ENCODE results near the gene L3MBTL3. TPM values are rescaled to one million over a fixed set of nuclear protein-coding genes. Genes with fewer than 3 reads are reported as not detected.

Gene L3MBTL3
- polyA plus RNA-seq, 12 donors: 5.0 to 16.8 (median 6.2) TPM; not detected in 1

DNA sequence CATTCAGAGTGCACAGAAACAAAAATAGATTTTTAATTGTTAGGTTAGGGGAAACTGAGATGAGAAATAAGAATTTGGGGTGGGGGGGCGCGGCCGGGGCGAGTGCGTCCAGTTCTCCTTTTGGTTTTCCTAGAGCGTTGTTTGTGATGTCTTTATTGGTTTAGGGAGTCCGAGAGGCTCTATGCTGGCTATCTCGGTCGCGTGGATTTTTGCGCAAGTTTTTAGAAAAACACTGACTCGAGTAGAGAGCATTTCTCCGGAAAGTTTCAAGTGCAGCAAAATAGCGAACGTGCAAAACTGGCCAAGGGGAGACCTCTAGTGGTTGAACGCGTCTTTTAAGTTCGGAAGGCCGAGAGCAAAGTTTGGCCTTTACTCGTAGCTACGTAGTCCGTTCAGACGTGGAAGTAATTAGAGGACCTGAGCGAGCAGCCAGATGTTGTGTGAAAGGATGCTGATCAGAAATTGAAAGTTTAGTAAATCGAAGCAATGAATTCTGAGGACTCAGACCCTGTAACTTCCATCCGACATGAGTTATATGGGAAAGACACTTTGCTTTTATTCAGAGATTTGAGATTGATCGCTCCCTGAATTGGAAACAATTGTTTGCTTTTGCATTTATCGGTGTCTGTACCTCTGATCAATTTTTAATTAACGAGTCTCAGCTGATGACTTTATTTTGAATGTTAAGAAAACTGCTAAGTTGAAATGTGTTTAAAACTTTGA lies 2.7 kb downstream of the L3MBTL3 start:
- peak; percentile 94 for DNase-seq

DNA sequence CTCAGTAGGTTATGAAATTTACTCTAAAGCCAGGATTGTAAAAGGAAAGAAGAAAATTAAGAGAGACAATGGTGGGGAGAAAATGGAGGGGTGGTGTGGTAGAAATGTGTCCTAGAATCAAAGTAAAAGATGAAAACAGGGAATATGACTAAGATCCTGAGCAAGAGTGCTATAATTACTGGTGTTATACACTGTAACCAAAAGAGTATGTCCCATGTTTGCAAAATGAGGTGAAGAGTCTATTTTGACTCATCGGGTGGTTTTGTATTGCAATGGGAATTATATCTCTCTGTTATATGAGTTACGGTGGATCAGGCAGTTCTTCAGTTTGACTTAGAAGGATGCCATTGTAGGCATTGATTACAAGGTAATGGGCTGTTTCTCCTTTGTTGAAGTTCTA lies 8.5 kb downstream of the L3MBTL3 start:
- DNase-seq: no peak

DNA sequence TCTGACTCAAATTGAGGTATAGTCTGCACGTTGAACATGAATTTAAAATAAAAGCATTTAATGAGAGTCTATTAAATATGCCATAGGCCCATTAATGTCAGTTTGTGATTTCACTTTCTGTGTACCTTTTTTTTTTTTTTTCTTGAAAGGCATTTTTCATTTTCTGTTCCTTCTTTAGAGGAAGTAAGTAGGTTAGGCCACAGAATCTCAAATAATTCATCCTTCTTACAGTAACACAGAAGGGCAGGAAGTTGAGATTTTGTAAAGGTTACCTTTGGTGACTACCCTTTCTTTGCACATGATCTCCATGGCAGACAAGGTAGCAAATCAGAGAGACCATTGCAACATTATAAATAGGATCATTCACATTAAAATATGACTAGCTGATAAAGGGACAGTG lies 9.6 kb downstream of the L3MBTL3 start:
- no peak for DNase-seq

- no peak for DNase-seq
Measured at GRCh38 chr6:130029163-130029562, 10.8 kb downstream of the L3MBTL3 start.

DNA sequence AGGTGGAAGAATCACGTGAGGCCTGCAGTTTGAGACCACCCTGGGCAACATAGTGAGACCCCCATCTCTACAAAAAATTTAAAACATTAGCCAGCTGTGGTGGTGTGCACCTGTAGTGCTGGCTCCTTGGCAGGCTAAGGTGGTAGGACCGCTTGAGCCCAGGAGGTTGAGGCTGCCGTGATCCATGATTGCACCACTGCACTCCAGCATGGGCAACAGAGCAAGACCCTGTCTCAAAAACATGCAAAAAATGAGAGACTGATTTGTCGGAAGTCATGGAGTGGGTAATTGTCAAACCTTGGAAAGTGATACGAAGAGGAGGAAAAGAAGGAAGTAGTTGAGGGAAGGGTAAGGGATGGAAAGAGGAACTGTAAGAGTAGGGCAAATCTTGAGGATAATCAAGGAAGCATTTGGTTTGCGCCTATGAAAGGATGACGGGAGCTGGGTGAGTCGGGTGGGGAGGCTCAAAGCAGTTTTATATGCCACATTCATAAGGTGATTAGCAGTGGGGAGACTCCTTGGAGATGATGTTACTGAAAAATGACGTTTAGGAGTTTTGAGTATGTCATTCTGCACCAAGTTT lies 14.5 kb downstream of the L3MBTL3 start:
- no peak for DNase-seq

- DNase-seq: no peak
Measured at GRCh38 chr6:130033949-130034348, 15.6 kb downstream of the L3MBTL3 start.

GRCh38 chr6:130034378-130035146 lies 16.2 kb downstream of the L3MBTL3 start:
- DNase-seq: no peak

DNA sequence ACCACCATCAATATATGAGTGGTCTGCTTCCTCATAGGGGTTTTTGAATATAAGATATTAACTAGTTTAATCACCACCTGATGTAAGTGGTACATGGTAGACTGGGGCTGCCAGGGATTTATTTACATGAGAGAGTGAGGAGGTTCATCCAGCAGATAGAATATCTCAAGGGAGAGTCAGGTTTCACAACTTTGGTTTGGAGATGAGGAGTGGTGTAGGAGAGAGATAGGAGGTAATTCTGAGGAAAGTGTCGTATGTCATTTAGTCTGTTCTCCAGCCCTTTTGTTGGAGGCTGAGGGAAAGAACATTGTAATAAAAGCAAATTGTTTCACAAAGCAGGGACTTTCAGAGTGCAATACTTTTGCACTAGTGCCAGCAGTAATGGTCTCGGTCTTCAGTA lies 16.8 kb downstream of the L3MBTL3 start:
- no peak for DNase-seq

DNA sequence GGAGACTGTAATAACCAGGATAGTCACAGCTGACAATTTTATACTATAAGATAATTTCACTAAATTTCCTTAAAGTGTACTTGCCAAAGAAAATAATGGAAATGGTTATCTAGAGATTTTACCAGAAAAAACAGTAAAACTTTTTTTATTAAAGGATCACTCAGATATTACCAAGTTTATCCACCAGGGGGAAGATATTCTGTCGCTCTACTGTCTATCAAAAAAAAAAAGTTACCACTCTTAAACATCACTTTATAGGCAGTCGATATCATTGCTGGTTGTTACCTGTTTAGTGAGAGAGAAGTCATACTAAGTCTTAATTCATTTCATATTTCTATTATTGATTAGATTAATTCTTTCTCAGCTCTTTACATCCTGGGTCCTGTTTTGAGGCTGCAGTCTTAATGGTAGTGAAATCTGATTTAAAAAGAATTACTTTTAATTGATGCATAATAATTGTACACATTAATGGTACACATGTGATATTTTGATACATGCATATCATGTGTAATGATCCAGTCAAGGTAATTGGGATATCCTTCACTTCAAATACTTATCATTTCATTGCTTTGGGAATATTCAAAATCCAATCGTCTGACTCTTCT lies 18.9 kb downstream of the L3MBTL3 start:
- DNase-seq: no peak

GRCh38 chr6:130041594-130041993 lies 23.2 kb downstream of the L3MBTL3 start:
- no peak for DNase-seq

GRCh38 chr6:130043344-130043743 lies 25.0 kb downstream of the L3MBTL3 start:
- DNase-seq: no peak

DNA sequence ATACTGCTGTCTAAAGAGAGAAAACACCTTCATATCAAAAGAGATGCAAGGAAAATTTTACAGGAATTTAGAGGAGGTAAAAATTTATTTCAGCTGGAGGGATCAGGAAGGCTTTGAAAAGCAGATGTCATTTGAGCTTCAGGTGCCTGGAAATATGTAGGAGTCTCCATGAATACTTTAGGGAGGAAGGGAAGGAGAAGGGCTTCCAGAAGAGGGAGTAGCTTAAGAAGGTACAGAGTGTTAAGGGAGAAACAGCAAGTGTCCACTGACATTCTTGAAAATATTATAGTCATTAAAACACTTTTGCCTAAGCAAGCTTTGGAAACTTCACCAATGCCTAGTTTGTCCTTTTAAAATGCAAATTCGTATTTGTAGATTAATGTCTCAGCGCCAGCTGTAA lies 27.2 kb downstream of the L3MBTL3 start:
- no peak for DNase-seq

GRCh38 chr6:130046671-130047070 lies 28.3 kb downstream of the L3MBTL3 start:
- DNase-seq: no peak

DNA sequence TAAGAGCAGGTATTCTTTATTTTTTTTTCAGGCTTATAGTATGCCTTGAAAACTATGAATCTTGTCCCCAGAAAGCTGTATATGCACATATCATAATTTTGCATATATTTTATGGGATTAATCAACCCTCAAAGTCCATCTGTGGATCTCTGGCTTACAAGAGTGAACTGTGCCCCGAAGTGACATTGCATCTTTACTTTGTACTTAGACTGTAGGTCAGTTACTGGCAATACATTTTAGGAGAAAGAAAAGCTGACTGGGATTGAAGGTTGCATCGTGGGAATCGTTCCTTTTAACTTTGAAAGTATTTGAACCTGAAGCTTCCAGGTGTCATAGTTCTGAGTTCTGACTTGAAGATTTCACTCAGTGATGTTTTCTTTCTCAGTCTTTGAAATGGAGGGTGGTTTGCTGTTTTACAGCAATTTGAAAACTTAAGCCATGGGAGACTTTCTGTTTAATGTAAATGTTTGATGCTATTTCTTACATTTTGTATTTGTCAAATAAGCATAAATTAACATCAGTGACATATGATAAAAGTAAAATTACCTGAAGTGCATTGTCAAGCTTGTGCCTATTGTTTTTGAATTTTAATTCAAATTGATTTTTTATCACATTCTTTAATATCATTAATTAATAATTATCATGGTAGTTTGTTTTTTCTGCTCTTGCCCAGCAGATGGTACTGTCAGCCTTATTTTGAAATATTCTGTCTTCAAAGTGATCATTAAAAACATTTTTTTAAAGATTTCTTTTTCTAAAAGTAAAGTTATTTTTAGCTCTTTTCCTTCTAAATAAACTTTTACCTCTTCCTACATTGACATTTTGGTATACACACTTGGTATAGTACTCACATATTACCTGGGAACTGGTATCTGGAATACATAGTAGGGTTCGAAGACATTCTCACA lies 29.0 kb downstream of the L3MBTL3 start:
- no peak for DNase-seq

GRCh38 chr6:130050230-130050629 lies 31.8 kb downstream of the L3MBTL3 start:
- no peak for DNase-seq

DNA sequence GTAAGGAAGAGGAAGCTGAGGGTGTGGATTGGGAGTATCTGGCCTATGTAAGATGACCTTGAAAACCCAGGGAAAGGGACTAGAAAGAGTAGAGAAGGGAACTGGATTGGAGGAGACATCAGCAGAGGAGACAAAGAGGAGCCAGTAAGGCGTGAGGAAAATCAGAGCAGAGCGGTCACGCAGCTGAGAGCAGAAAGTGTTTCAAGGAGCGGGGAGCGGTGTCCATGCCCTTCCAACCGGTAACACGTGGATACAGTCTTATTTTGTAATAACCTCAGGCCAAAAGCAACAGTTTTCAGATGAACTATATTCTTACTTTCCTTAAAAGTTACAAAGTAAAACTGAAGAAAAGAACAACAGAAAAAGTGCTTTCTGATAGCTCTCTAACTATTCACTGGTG lies 36.3 kb downstream of the L3MBTL3 start:
- DNase-seq: no peak

DNA sequence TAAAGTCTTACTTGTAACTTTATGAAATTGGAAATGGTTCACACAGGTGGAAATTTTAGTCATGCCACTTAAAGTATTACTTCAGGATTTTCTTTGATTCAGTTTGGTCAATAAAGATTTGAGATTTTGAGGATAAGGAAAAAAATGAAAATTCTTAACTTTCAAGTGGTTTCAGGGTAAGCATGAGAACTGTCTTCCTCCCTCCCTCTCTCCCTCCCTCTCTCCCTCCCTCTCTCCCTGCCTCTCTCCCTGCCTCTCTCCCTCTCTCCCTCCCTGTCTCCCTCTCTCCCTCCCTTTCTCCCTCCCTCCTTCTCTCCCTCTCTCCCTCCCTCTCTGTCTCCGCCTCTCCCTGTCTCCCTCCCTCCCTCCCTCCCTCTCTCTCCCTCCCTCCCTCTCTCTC lies 36.9 kb downstream of the L3MBTL3 start:
- DNase-seq: no peak

GRCh38 chr6:130057495-130057894 lies 39.1 kb downstream of the L3MBTL3 start:
- DNase-seq: no peak

- no peak for DNase-seq
Measured at GRCh38 chr6:130063806-130064205, 45.4 kb downstream of the L3MBTL3 start.

DNA sequence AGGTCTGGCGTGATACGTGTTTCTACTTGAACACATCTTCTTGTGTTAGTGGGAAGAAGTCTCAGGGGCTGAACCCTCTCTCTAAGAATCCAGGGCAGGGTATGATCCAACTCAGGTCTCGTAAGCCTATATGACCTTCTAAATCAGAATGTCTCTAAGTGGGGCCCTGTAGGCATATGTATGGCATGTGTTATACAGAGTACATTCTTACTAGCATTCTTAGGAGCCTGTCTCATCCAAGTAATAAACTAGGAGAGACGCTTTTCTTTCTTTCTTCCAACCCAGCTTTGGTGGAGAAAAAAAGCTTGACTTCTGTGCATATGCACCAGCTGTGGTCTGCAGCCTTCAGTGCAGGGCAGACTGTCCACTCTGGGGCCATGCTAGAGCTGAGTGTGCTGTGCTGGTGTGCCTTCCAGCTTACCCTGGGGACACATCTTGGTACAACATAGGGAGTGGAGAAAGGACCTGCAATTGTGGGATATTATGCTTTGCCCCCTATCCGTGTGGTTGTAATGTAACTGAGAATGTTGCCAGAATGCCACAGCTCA lies 47.3 kb downstream of the L3MBTL3 start:
- DNase-seq: no peak

GRCh38 chr6:130069485-130069884 lies 51.1 kb downstream of the L3MBTL3 start:
- DNase-seq: peak; percentile 26

Measured in muscle of arm (tissue), 12 donors.